Stimulated activated CD8-positive, alpha-beta memory T cell treated with anti-CD3 and anti-CD28 coated beads, Interleukin-15, amount 100 ng/mL, for 24 hours (primary cell): ENCODE results near the gene ATP11A.

Source experiments
- DNase-seq: peaks from one replicate; pipeline ENCODE4 v3.0.0-alpha.2; 2020; ENCODE audit warnings: low read depth

The ATP11A gene

DNA sequence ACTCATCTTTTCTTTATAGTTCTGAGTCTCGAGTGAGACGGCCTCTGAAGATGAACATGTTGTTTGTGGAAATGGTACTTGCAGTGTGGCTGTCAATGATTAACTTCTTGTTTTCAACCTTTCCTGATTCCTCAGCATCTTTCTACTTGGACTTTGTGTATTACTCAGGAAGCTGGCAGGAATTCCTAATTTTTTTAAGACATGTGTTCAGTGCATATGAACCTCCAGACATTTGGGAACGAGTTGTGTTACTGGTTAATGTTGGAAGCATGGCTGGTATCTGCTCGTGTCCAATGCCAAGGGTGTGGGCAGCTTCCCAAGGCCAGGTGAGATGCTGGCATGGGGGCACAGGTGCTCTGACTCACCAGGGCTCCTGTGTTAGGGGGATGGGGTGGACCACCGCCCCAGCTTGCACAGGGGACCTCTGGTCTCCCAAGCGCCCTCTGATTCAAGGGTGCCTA is 218.1 kb downstream of the ATP11A start:
- no peak for DNase-seq

DNA sequence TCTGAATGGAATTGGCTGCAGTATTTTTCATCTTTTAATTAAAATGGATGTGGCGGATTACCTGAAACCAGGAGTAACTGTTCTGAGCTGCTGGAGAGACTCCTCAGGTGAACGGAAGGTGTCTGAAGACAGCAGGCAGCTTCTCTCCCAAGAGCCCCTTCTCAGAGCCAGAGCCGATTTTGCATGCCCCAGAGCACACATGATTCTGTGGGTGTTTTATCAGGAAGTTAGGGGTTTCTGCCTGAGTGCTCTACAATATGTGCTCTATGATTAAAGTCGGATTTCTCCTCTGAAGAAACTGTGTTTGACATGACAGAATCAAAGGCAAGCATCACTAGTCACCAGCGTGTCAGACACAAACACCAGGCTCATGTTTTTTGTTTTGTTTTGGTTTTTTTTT is 218.5 kb downstream of the ATP11A start:
- DNase-seq = no peak

DNA sequence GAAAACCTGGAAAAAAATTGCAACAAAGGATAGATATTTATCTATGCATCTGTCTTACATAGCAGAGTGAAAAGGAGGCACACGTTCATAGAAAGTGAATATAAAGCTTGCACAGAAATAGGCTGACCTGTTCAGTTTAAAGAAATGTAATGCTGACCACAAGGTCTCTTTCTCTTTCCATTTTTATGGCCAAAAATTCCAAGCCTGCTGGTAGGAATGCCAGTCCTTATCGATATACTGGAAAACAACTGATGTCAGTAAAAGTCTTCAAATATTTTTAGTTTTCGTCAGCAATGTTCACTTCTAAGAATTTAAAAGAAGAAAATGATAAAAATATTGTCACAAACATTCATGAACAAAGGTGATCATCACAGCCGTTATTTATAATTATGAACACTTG is 220.2 kb downstream of the ATP11A start:
- no peak for DNase-seq

GRCh38 chr13:112910616-112911280 is 220.9 kb downstream of the ATP11A start:
- DNase-seq = no peak

DNA sequence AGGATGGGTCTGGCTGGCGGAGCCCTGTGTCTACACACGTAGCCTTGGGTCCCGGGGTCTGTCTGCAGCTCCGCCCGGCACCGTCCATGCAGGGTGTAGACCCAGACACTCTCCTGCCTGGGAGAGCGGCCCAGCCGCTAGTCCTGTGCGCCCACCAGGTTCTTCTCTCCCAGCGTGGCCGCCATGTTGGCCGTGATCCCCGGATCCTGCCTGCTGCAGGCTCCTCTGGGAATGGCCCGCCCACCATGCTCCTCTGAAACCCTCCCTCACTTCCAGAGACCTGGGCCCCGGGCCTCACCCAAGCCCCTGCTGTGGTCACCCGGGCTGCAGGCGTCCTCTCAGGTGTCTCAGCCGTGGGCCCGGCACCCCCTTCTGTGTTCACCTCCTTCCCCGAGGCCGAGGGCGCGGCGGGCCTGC is 221.5 kb downstream of the ATP11A start:
- no peak for DNase-seq

- no peak for DNase-seq
Observed at GRCh38 chr13:112911883-112912282, 222.0 kb downstream of the ATP11A start.

DNA sequence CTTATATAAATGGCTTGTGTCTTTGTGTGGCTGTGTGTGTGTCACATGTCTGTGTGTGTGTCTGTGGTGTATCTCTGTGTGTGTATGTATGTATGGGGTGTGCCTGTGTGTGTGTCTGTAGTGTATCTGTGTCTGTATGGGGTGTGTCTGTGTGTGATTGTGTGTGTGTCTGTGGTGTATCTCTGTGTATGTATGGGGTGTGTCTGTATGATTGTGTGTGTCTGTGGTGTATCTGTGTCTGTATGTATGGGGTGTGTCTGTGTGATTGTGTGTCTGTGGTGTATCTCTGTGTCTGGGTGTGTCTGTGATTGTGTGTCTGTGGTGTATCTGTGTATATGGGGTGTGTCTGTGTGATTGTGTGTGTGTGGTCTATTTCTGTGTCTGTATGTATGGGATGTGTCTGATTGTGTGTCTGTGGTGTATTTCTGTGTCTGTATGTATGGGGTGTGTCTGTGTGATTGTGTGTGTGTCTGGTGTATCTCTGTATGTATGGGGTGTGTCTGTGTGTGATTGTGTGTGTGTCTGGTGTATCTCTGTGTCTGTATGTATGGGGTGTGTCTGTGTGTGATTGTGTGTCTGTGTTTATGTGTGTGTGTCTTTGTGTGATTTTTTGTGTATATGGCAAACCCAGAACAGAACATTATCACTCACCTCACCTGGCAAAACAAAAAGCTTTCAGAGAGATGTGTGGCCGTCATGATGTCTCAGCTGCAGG is 223.0 kb downstream of the ATP11A start:
- DNase-seq = no peak

DNA sequence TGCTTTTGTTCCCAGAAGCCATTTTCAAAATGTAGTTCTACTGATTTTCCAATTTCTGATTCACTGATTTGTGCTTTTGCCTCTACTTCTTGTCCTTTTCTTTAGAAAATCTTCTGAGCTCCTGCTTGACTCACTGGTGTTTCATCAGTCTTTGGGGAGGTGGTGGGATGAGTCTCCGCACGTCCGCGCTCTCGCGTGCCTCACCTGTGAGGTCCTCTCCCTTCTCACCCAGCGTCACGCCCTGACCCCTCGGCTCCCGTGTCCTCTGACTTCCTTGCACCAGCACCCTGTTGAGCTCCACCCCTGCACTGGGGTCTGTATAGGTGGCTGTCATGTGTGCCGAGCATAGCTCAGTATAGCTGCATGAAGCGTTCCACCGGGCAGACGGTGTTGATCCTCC is 226.5 kb downstream of the ATP11A start:
- no peak for DNase-seq

GRCh38 chr13:112917056-112917664 is 227.3 kb downstream of the ATP11A start:
- DNase-seq = no peak

GRCh38 chr13:112917737-112918136 is 227.9 kb downstream of the ATP11A start:
- DNase-seq = no peak

- DNase-seq = no peak
Observed at GRCh38 chr13:112918266-112918665, 228.4 kb downstream of the ATP11A start.

GRCh38 chr13:112918746-112919145 is 228.9 kb downstream of the ATP11A start:
- DNase-seq = no peak

- no peak for DNase-seq
Observed at GRCh38 chr13:112923962-112924361, 234.1 kb downstream of the ATP11A start.

- no peak for DNase-seq
Observed at GRCh38 chr13:112924365-112924764, 234.5 kb downstream of the ATP11A start.

DNA sequence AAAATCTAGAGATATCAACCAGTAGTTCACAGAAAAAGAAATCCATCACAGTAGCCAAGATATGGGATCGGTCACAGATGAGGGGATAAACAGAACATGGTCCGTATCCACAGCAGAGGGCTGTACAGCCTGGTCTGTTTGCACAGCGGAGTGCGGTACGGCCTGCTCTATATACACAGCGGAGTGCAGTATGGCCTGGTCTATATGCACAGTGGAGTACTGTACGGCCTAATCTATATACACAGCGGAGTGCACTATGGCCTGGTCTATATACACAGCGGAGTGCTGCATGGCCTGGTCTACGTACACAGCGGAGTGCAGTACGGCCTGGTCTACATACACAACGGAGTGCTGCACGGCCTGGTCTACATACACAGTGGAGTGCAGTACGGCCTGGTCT is 236.2 kb downstream of the ATP11A start:
- no peak for DNase-seq

DNA sequence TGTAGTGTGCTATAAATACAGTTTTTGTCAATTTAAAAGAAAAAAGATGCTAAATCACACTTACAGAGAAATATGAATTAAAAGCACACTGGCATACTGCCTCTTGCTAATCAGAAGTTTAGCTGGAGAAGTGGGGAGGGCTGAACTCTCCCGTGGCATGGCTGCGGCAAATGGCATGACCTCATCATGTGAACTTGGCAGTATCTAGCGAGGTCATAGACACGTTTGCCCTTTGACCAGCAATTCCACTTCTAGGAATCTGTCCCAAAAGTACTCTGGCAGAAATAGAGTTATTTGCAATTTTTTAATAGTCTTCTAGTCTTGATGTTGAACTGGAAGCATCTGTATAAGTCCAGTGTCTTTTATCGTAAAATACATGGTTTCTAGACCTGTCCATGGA is 237.2 kb downstream of the ATP11A start:
- DNase-seq = no peak

DNA sequence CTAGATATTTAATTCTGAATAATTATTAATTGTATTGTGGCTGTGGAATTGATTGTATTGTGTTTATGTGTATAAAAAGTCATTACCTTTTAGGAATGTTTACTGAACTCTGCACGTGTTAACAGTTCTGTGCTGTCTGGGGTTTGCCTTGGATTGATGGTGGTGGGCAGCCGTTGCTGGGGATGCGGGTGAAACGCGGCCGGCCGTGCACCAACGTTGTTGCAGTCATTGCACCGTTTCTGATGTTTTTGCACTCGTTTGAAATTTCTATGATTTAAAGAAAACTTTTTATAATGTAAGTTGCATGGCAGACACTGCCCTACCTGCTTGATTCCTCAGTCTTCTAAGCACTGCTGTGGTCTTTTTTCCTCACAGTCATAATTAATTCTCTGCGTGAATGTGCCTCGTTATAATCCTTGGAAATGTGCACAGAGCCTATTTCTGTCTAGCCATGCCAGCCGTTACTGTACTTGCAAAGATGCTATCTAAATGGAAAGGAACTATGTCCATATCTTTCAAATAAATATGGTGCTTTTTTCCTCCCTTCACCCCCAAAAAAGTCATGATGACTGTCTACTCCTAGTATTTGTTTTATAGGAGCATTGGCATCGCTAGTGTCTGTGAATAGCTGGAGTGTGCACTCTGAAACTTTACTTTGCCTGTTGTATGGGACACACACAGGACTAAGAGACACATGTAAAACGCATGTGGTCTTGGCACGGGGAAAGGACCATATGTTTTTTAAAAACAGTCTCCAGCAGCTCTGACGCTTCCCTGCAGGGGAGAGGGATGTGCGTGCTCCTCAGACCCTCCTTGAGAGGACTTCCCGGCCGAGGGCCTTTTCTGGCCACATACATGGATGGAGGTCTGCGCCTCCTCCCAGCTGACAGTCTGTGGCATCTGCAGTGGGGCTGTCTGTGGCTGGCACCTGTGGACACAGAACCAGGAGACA is 238.5 kb downstream of the ATP11A start:
- no peak for DNase-seq

- DNase-seq = no peak
Observed at GRCh38 chr13:112928972-112929782, 239.3 kb downstream of the ATP11A start.

DNA sequence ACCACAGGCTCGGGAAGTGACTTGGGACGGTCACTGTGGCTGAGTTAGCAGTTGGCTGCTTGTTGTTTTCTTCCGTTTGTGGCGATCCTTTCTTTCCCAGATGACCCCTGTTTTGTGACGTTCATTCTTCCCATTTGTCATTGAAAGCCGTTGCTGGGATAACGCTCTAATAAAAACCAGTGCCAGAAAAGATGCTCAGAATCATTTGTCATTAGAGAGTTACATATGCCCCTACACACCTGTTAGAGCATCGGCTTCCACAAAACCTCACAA is 239.9 kb downstream of the ATP11A start:
- no peak for DNase-seq

DNA sequence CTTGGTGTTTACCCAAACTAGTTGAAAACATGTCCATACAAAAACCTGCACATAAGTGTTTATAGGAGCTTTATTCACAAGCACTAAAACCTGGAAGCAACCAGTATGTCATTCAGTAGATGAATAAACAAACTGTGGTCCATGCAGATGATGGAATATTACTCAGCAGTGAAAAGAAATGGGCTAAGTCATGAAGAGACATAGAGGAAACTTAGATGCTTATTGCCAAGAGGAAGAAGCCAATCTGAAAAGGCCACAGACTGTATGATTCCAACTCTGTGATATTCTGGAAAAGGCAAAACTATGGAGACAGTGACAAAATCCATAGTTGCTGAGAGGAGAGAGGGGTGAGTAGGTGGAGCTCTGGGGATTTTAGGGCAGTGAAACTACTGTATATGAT is 240.4 kb downstream of the ATP11A start:
- no peak for DNase-seq
